Subcutaneous adipose tissue (tissue), 4 donors: Measurements from ENCODE around the gene ATP8B2. TPM values are rescaled to one million over a fixed set of nuclear protein-coding genes. Genes with fewer than 3 reads are reported as not detected.

Experiments used
- total RNA-seq, 4 donors: library from RNA; depleted of rRNA; stranded (reverse); fragments of >200 nt; gene quantifications; one replicate each; pipeline ENCODE4 v1.1.0, GENCODE V29; 2016
- TF ChIP-seq, protein P1 (sequence below): fragments of 450-650 bp; IDR thresholded peaks from one replicate; pipeline ENCODE4 v1.5.1; 2016; ENCODE audit warnings: low read depth, mild to moderate bottlenecking, control low read depth, antibody characterized with exemption, moderate library complexity

ATP8B2 gene
- total RNA-seq, 4 donors from 2014 or later: 39.6 to 46.5 (median 44.6) TPM

DNA sequence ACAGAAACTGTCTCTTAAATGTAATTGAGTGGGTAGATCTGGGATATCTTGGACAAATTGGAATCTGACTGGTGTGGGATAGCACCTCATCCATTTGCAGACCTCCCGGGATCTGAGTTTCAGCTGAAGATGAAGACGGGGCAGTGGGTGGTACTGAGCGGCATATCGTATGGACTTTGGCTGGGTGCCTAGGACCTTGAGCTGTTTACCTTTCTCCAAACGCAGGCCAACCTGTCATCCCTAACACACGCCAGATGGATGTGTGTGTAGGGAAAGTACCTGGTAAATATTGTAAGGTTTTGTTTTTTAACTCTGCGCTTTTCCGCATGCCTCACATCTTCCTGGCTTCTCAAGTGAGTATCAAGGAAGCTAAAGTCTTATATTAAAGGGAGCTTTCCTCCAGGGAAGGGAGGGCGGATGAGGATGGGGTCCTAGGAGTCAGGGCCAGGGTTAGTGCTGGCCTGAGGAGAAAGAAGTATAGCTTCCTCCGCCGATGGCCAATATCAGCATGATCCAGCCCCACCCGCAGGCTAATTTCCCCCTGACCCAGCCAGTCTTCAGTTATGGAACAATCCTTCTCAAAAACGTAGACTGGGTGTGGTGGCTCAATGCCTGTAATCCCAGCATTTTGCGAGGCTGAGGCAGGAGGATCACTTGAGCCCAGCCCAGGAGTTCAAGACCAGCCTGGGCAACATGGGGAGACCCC is 26.2 kb downstream of the ATP8B2 start:
- TF ChIP-seq, protein P1, sequence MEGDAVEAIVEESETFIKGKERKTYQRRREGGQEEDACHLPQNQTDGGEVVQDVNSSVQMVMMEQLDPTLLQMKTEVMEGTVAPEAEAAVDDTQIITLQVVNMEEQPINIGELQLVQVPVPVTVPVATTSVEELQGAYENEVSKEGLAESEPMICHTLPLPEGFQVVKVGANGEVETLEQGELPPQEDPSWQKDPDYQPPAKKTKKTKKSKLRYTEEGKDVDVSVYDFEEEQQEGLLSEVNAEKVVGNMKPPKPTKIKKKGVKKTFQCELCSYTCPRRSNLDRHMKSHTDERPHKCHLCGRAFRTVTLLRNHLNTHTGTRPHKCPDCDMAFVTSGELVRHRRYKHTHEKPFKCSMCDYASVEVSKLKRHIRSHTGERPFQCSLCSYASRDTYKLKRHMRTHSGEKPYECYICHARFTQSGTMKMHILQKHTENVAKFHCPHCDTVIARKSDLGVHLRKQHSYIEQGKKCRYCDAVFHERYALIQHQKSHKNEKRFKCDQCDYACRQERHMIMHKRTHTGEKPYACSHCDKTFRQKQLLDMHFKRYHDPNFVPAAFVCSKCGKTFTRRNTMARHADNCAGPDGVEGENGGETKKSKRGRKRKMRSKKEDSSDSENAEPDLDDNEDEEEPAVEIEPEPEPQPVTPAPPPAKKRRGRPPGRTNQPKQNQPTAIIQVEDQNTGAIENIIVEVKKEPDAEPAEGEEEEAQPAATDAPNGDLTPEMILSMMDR: no peak

DNA sequence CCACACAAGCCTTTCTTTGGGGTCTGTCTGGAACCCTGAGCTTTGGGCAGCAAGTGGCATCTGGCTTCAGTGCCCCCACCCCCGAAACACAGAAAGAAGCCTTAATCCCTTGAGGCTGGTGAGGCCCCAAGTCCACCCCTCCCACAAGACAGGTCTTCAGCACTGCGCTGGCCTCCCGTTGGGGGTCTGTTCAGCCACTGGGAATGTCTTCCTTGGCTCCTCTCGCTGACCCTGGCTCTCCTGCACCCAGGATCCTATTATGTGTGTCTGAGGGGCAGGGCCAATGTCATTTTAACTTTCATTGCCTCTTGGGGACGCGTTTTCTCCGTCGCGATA is 26.9 kb downstream of the ATP8B2 start:
- TF ChIP-seq, protein P1: no peak

DNA sequence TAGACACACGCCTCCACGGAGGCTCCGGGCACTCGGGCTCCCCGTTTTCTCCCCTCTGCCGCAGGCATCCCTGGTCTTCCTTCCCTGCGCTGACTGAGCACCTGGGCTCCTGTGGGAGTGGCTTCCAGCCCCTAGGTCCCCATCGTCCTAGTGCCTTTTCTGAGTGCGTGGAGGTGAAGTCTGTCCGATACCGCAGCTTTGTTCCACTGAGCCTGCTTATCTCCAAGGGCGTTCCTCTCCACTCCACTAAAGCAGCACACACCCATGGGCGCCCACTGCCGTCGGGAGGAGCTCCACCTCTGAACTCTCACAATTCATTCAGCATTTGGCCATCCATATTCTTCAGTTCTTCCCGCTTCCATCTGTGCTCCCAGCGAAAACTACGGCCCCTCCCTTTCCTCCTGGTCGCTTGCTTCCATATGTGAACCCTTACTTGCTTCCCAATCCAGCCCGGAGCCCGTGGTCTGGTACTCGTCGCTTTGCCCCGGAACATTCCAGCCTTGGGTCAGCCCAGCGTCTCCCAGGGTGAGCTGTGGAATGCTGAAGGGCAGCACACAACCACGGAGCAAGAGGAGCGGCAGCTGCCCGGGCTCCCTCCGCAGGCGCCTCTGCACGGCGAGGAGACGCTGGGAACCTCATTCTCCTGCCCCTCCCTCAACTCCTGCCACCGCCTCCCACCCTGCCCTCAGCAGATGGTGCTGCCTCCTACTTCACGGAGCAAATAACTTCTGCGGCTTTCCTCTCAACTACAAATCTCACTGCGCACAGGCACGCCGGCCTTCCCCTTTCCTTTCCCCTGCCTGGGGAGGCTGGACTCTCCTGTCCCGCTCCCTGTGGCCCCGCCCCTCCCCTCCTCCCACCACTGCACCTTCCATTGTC is 27.5 kb downstream of the ATP8B2 start:
- TF ChIP-seq, protein P1: no peak

DNA sequence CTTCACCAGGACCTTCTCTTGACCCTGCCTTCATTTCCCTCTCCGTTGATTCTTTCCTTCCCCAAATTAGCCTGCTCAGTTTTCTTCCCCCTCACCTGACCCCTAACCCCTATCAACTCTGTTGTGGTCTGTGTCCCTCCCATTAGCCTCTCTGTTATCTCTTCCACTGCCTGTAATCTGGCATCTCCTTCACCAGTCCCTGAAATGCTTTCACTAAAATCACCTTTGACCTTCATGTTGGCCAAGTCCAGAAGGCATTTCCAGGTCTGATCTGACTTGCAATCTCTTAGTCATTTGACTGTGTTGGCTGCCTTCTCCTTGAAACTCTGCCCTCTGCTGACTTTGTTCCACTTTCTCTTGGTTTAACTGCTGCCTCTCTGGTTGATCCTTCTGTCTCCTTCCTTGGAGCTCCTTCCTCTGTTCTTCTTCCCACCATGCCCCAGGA is 28.2 kb downstream of the ATP8B2 start:
- TF ChIP-seq, protein P1: no peak

DNA sequence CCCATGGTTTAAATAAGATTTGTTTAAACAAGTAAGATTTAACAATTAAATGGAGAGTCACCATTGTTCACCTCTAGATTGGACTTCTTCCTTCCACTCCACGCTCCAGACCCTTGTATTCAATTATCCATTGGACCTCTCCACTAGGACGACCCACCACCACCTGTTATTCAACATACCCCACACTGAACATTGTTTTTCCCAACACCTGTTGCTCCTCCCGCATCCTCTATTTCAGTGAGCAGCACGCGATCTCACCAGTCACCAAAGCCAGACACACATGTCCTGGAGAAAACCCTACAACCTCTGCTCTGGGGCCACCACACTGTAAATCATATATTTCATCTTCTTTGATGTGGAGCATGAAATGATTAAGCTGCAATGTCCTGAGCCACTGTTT is 28.6 kb downstream of the ATP8B2 start:
- TF ChIP-seq, protein P1: no peak

DNA sequence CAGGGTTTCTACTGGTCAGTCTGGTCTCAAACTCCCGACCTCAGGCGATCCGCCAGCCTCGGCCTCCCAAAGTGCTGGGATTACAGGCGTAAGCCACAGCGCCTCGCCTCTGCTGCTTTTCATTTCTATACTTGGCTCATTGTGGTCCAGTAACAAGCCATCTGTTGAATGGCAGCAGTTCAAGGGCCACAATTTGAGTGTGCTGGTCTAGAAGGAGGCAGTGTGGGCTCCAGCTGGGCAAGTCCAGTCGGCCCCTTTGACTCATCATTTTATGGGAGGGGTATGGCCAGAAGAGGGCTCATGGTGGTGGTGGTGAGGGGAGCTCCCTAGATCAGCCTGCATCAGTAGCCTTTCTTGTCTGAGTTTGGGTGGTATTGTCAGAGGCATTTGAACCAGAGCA is 33.2 kb downstream of the ATP8B2 start:
- TF ChIP-seq, protein P1: no peak

DNA sequence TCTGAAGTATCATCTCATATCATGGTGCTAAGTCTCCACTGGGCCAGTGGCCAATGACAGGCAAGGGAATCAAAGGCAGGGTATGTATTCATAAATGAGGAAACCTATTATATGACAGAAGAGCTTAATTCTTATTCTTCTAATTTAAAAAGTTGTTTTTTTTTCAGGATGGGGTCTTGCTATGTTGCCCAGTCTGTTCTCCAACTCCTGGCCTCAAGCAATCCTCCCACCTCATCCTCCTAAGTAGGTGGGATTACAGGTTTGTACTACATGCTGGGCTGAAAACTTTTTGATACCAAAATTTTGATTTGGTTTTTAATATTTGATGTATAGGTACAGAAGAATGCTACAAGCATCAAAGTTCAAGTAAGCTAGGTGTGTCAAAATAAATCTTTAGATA is 35.0 kb downstream of the ATP8B2 start:
- TF ChIP-seq, protein P1: no peak
